Thymus (tissue), 11 donors: ENCODE measurements around the gene UBE3C. TPM values are rescaled to one million over a fixed set of nuclear protein-coding genes. Genes with fewer than 3 reads are reported as not detected.
"Not testable (repeated sequence)": the region's sequence is repeated elsewhere in the genome, so short reads cannot be mapped to it uniquely, and the experiment has no call there.

Experiments
- DNase-seq, 9 donors: peaks; one replicate each; pipeline ENCODE4 v3.0.0-alpha.2; 2013; ENCODE audit warnings: low spot score in 9 of 9, low read depth in 6 of 9, missing footprints in 1 of 9
- H3K27ac ChIP-seq, 2 donors: one replicate each; pipeline ENCODE4 v1.5.1; 2013; ENCODE audit warnings: control low read depth in 1 of 2, low read depth in 1 of 2, low read length in 1 of 2, mild to moderate bottlenecking in 1 of 2, moderate library complexity in 1 of 2
- H3K27me3 ChIP-seq, 2 donors: one replicate each; pipeline ENCODE4 v1.5.1; 2013; ENCODE audit warnings: low read length in 1 of 2; ENCODE audit not compliant: control insufficient read depth in 2 of 2, insufficient read depth in 1 of 2
- H3K36me3 ChIP-seq, 2 donors: one replicate each; pipeline ENCODE4 v1.5.1; 2013; ENCODE audit warnings: low read length in 1 of 2, mild to moderate bottlenecking in 1 of 2, moderate library complexity in 1 of 2; ENCODE audit not compliant: control insufficient read depth in 2 of 2, insufficient read depth in 2 of 2
- H3K4me1 ChIP-seq, 2 donors: one replicate each; pipeline ENCODE4 v1.5.1; 2013; ENCODE audit warnings: low read length in 2 of 2; ENCODE audit not compliant: control insufficient read depth in 2 of 2, insufficient read depth in 2 of 2
- H3K4me3 ChIP-seq, 2 donors: one replicate each; pipeline ENCODE4 v1.5.1; 2013; ENCODE audit warnings: low read length in 2 of 2, control low read depth in 1 of 2, mild to moderate bottlenecking in 1 of 2
- H3K9me3 ChIP-seq, 2 donors: one replicate each; pipeline ENCODE4 v1.5.1; 2013; ENCODE audit warnings: low read length in 1 of 2, mild to moderate bottlenecking in 1 of 2; ENCODE audit not compliant: control insufficient read depth in 2 of 2, insufficient read depth in 1 of 2
- WGBS: extraction: QIAGEN DNeasy Blood & Tissue Kit; methylation state at CpG from one replicate; pipeline ENCODE4 v1.1.7; 2013; 5-methylcytosine and 5-hydroxymethylcytosine counted together
- polyA plus RNA-seq: library from polyadenylated mRNA; stranded (reverse); fragments of 200-250 nt; gene quantifications from one replicate; pipeline ENCODE4 v1.2.3, GENCODE V29; 2013
- total RNA-seq: library from RNA; stranded (reverse); fragments of 120-200 nt; gene quantifications from one replicate; pipeline ENCODE4 v1.2.4, GENCODE V29; 2013
- donor health status: healthy.

Gene UBE3C
- total and polyA plus RNA-seq, 2 donors: 19.6 to 25.6 TPM

DNA sequence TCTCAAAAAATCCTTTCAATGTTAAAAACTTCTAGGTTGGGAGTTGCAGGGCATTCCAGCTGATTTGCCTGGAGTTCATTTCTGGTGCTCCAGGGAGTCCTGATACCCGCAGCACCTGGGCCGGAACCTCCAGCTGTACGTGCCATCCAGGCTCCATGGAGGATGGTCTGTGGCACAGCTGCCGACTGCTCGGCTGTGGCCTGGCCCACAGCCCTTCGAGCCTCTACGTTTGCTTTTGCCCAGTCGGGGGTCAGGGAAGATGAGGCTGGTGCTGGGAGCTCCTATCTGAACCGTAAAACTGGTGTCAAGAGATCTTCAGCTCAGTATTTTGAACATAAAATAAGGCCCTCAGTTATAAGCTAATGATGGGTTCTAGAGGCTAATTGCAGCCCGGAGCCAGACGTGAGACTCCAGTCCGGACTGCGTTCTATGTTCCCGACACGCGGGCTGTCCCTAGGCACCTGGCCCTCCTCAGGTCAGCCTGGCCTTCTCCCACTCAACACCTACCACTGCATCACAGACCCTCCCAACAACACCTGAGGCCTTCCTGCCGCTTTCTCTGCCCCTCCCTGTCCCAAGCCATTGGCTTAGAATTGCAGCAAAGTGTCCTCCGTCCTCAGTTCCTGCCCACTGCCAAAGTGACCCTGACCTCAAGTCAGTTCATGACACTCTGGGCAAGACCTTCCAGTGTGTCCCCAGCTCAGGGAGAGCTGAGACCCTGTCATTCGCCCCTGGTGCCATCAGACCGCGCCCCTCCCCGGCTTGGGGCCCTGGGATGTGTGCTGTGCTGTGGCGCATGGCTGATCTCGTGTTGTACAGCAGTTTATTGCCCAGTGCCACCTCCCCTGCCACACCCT, 133.9 kb downstream of the UBE3C start:
- 92% methylated on average over 24 of the region's 24 CpGs for WGBS
- peaks cover 26 to 33% of the 10 kb centered on the region in 2 donors for H3K36me3 ChIP-seq

DNA sequence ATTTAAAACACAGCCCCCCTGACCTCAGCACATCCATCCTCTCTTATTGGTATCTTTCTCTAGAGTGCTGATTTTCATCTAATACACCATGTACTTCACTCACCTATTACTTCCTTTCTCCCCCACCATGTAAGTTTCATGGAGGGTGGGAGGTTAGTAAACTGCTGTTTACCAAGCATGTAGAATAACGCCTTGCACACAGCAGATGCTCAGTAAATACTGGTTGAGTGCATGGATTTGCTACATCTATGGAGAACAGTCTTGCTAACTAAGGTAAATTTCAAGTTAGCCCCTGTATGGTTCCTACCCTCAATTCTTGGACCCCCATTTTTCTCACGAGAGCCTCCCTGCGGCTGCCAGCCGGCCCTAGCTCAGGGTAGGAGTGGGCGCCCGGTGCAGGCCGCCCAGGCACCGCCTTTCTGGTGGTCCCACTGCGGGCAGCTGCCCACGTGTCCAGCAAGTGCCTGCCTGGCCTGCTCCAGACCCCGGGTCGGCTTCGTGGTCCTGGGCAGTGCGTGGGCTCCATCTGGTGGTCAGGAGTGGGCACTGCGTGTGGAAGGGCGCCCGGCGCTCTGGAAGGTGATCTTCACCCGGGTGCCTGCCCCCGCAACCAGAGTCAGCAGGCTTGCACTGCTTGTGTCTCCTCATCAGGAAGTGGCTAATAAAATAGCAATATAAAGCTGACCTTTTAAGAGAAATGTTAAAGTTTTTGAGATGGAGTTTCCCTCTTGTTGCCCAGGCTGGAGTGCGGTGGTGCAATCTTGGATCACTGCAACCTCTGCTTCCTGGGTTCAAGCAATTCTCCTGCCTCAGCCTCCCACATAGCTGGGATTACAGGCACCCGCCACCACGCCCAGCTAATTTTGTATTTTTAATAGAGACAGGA, 134.7 kb downstream of the UBE3C start:
- Histone ChIP-seq H3K27me3 (peaks cover under 1 to 17% of the 10 kb centered on the region in 2 donors), H3K4me3 (no peak overlapping the region), H3K36me3 (peaks cover 18 to 25% of the 10 kb centered on the region in 2 donors), H3K27ac (no peak overlapping the region), H3K9me3 (no peaks in the 10 kb centered on the region), H3K4me1 (peaks cover 0 to 11% of the 10 kb centered on the region in 2 donors)
- DNase-seq: peak; percentile 6 to 75 (median 51)
- WGBS: 27% methylated on average over 23 of the region's 23 CpGs

More for the DNA sequence above, 133.9 kb downstream of the UBE3C start:
- peaks cover 0 to 11% of the 10 kb centered on the region in 2 donors for H3K4me1 ChIP-seq
- DNase-seq: no peak
- H3K27me3 ChIP-seq: peaks cover 0 to 10% of the 10 kb centered on the region in 2 donors
- peak overlapping the region; percentile 7 to 56 for H3K27ac ChIP-seq
- H3K4me3 ChIP-seq: no peak overlapping the region
- H3K9me3 ChIP-seq: no peaks in the 10 kb centered on the region

DNA sequence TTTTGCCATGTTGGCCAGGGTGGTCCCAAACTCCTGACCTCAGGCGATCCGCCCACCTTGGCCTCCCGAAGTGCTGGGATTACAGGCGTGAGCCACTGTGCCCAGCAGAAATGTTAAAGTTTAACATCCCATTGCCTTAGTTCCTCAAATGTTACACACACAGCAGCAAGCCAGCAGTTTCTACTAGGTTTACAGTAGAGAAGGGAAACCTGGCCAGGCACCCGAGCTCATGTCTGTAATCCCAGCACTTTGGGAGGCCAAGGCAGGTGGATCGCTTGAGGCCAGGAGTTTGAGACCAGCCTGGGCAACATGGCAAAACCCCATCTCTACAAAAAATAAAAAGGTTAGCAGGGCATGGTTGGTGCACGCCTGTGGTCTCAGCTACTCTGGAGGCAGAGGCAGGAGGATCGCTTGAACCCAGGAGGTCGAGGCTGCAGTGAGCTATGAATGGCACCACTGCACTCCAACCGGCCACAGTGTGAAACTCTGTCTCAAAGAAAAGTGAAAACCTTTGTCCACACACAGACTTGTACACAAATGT, 135.4 kb downstream of the UBE3C start:
- WGBS: 93% methylated on average over 10 of the region's 10 CpGs
- H3K9me3 ChIP-seq, DNase-seq, H3K4me3 ChIP-seq, H3K27ac ChIP-seq: not testable (repeated sequence)
- H3K4me1 ChIP-seq: peaks cover 0 to 11% of the 10 kb centered on the region in 2 donors
- H3K27me3 ChIP-seq: peaks cover 4 to 24% of the 10 kb centered on the region in 2 donors
- peaks cover 15 to 20% of the 10 kb centered on the region in 2 donors for H3K36me3 ChIP-seq

DNA sequence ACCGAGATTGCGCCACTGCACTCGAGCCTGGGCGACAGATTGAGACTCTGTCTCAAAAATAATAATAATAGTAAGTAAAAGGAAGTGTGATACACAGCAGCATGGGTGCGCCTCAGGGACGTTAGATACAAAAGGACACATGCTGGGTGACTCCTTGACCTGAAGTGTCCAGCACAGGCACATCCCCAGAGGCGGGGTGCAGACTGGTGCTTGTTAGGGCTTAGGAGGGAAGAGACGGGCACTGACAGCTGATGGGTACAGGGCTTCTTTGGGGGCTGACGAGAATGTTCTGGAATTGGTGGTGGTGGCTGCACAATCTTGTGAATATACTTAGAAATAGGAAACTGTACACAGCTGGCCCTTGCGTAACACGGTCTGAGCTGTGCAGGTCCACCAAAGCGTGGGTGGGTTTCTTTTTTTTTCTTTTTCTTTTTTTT, 136.3 kb downstream of the UBE3C start:
- Histone ChIP-seq H3K36me3 (peaks cover 7 to 12% of the 10 kb centered on the region in 2 donors), H3K27me3 (peaks cover 13 to 32% of the 10 kb centered on the region in 2 donors), H3K4me3 (no peak overlapping the region), H3K9me3 (no peaks in the 10 kb centered on the region), H3K4me1 (peaks cover 0 to 11% of the 10 kb centered on the region in 2 donors), H3K27ac (no peak overlapping the region)
- 93% methylated on average over 12 of the region's 12 CpGs for WGBS
- no peak for DNase-seq

DNA sequence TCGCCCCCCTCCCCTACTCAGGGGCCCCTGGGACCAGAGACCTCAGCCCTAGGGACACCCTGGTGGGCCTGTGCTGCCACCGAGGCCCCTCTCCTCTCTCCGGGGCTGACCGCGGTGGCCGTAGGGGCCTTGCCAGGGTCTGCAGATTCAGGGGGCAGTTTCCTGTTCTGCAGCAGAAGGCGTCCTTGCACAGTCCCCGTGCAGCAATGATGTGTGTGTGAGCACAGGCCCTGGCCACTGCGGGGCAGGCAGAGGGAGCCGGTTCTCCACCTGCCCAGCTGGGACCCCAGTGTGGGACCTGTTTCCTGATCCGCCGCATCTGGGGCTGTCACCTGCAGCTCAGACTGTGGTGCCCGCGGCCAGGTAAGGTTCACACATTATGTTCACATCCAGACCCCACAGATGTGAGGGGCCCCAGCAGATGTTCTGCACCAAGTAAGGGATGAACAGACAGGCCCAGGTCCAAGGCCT, 137.4 kb downstream of the UBE3C start:
- Histone ChIP-seq H3K4me1 (peaks cover 0 to 11% of the 10 kb centered on the region in 2 donors), H3K27me3 (peaks cover 18 to 41% of the 10 kb centered on the region in 2 donors), H3K36me3 (peaks cover 3 to 4% of the 10 kb centered on the region in 2 donors), H3K27ac (no peak overlapping the region), H3K4me3 (no peak overlapping the region), H3K9me3 (no peaks in the 10 kb centered on the region)
- DNase-seq: no peak
- 84% methylated on average over 14 of the region's 14 CpGs for WGBS

DNA sequence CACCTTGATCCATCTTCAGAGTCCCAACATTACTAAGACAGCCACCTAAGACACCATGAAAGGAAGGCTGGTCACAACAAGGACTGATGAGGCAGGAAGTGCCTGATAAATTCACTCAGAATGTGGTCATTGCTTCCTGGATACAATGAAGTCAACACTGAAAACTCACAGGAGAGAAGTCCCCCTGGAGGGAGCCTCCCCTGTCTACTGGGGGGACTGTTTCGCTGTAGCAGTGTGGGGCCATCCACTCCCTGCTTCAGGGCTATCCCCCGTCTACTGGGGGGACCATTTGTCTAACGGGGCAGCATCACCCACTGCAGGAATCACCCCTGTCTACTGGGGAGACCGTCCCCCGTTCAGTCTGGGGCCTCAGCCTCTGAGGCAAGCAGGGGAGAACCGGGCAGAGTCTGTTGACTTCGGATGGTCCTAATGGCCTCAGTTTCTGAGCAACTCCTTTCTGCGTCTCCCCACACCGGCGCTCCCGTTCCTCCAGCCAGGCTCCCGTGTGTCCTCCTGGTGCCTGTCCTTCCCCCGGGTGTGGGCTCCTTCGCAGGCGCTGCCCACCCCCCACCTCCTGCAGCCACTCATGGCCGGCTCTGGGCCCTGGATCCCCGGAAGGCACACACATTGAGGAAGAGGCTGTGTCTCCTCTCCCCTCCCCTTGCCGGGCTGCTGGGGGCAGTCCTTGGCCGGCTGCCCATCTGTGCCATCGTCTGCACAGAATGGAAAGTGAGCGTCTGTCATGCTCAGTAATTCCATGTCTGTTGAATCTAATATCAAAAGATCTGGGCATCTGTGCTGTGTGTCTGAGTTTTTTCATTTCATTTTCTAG, 138.2 kb downstream of the UBE3C start:
- Histone ChIP-seq H3K27me3 (peaks cover 18 to 44% of the 10 kb centered on the region in 2 donors), H3K36me3 (no peaks in the 10 kb centered on the region), H3K4me1 (peaks cover 0 to 11% of the 10 kb centered on the region in 2 donors), H3K4me3 (no peak overlapping the region), H3K27ac (no peak overlapping the region), H3K9me3 (no peaks in the 10 kb centered on the region)
- 63% methylated on average over 21 of the region's 21 CpGs for WGBS
- DNase-seq: no peak

DNA sequence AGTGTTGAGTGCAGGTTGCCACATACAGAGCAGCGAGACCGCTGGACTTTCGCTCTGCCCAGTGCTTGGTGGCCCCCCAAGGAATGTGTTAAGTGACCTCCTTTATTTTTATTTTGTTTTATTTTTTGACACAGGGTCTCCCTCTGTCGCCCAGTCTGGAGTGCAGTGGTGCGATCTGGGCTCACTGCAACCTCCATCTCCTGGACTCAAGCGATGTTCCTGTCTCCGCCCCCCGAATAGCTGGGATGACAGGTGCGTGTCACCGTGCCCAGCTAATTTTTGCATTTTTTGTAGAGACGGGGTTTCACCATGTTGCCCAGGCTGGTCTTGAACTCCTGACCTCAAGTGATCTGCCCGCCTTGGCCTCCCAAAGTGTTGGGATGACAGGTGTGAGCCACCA, 138.8 kb downstream of the UBE3C start:
- not testable (repeated sequence) for DNase-seq, H3K4me3 ChIP-seq, H3K9me3 ChIP-seq, H3K27ac ChIP-seq, H3K36me3 ChIP-seq
- H3K4me1 ChIP-seq: peaks cover 0 to 11% of the 10 kb centered on the region in 2 donors
- WGBS: 97% methylated on average over 12 of the region's 12 CpGs
- peaks cover 18 to 46% of the 10 kb centered on the region in 2 donors for H3K27me3 ChIP-seq

DNA sequence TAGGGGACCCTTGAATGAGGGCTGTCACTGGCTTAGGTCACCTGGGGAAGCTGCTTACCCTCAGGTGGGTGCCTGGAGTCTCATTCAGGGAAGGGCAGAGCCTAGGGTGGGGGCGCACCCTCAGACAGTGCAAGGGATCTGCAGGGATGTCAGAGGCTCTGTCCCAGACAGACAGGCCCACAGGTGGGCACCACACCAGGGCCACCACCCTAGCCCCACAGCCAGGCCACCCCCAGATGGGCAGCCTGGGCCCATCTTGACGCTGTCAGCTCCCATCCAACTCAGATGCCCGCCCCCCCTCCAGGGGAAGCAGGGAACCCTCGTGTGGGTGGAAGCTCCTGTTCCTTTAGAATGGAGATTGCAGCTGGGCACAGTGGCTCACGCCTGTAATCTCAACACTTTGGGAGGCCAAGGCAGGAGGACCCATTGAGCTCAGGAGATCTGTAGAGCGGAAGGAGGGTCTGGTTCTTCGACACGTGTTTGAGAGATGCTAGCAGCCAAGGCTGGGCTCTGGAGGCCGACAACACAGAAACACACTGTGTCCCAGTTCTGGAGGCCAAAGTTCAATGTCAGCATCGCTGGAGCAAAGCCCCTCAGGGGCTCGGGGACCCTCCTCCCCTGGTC, 139.6 kb downstream of the UBE3C start:
- Histone ChIP-seq H3K27ac (no peak overlapping the region), H3K4me3 (no peak overlapping the region), H3K27me3 (peaks cover 18 to 46% of the 10 kb centered on the region in 2 donors), H3K36me3 (no peaks in the 10 kb centered on the region), H3K9me3 (no peaks in the 10 kb centered on the region), H3K4me1 (peaks cover 0 to 10% of the 10 kb centered on the region in 2 donors)
- 96% methylated on average over 11 of the region's 11 CpGs for WGBS
- DNase-seq: no peak
